Esophagus squamous epithelium (tissue), 5 donors: Measurements from ENCODE around the gene EHF. TPM values are rescaled to one million over a fixed set of nuclear protein-coding genes. Genes with fewer than 3 reads are reported as not detected.

Experiments used
- DNase-seq: peaks from one replicate; lab custom pipeline; 2025; lab: John Stamatoyannopoulos, UW
- H3K27ac ChIP-seq, 4 donors: fragments of 200-600 bp; sonication (generic); one replicate each; pipeline ENCODE4 v1.5.1; 2016 to 2019; ENCODE audit warnings: mild to moderate bottlenecking in 1 of 4
- H3K27me3 ChIP-seq, 4 donors: fragments of 200-600 bp; sonication (generic); 1 replicate in 3 of 4; 2 replicates in 1 of 4; pipeline versions ENCODE4 v1.5.1 to v1.6.0; 2017 to 2021; ENCODE audit warnings: antibody characterized with exemption in 1 of 4
- H3K36me3 ChIP-seq, 3 donors: fragments of 200-600 bp; sonication (generic); one replicate each; pipeline ENCODE4 v1.5.1; 2016 to 2019
- H3K4me1 ChIP-seq, 3 donors: fragments of 200-600 bp; sonication (generic); one replicate each; pipeline ENCODE4 v1.5.1; 2017 to 2019
- H3K4me3 ChIP-seq, 4 donors: fragments of 200-600 bp; sonication (generic); 1 replicate in 3 of 4; 2 replicates in 1 of 4; pipeline ENCODE4 v1.5.1; 2016 to 2019; ENCODE audit warnings: mild to moderate bottlenecking in 2 of 4, moderate library complexity in 1 of 4
- H3K9me3 ChIP-seq, 3 donors: fragments of 200-600 bp; sonication (generic); one replicate each; pipeline ENCODE4 v1.5.1; 2016 to 2019
- CTCF ChIP-seq, 6 experiments: fragments of 450-650 bp in 4 of 6; fragments of 200-600 bp in 2 of 6; sonication (generic) in 2 of 6; IDR thresholded peaks; one replicate each; pipeline ENCODE4 v1.5.1; 2016 to 2019; ENCODE audit warnings: antibody characterized with exemption in 6 of 6, mild to moderate bottlenecking in 4 of 6, moderate library complexity in 4 of 6
- POLR2A ChIP-seq, 4 donors: fragments of 450-650 bp; IDR thresholded peaks; one replicate each; pipeline ENCODE4 v1.6.1; 2017; ENCODE audit warnings: antibody characterized with exemption in 4 of 4, mild to moderate bottlenecking in 4 of 4, moderate library complexity in 3 of 4
- WGBS, 2 donors: methylation state at CpG; one replicate each; pipeline ENCODE4 v1.1.5; 2018; 5-methylcytosine and 5-hydroxymethylcytosine counted together
- intact Hi-C: fragments of 100-400 bp; cut with DNase I; formaldehyde crosslinking; loops from one replicate; pipeline ENCODE4 v1.15.0; 2022
- total RNA-seq, 4 donors: library from RNA; depleted of rRNA; stranded (reverse); fragments of >200 nt; gene quantifications; one replicate each; pipeline ENCODE4 v1.1.0, GENCODE V29; 2016
- donor health status: DM: yes; HTN: yes; CAD: no.

The EHF gene
- total RNA-seq, 4 donors from 2014 or later, result 265 to 388 (median 325) TPM

GRCh38 chr11:34619062-34619516, 1.8 kb upstream of the EHF start:
- Histone ChIP-seq H3K27ac (peak overlapping the region in 3 of 4 donors; percentile 88 to 93 (median 90)), H3K9me3 (no peaks in the 10 kb centered on the region), H3K27me3 (no peaks in the 10 kb centered on the region), H3K36me3 (no peaks in the 10 kb centered on the region), H3K4me3 (no peak overlapping the region), H3K4me1 (peaks cover 5 to 34% (median 7%) of the 10 kb centered on the region in 3 donors)
- WGBS, 2 donors, result 68 to 75% methylated on average over 2 of the region's 2 CpGs
- TF ChIP-seq POLR2A (IDR thresholded peaks at IDR 0.05) (no peak), CTCF (IDR thresholded peaks at IDR 0.05) (no peak)
- intact Hi-C loops, result no loop called here
- DNase-seq, result no peak

GRCh38 chr11:34620202-34620601, 691 bp upstream of the EHF start:
- no peak for DNase-seq
- Histone ChIP-seq H3K9me3 (no peaks in the 10 kb centered on the region), H3K4me3 (peak overlapping the region; percentile 40 to 64 (median 52)), H3K36me3 (no peaks in the 10 kb centered on the region), H3K27ac (peak overlapping the region; percentile 72 to 93 (median 89)), H3K4me1 (peaks cover 5 to 33% (median 7%) of the 10 kb centered on the region in 3 donors), H3K27me3 (no peaks in the 10 kb centered on the region)
- intact Hi-C loops, result no loop called here
- TF ChIP-seq POLR2A (IDR thresholded peaks at IDR 0.05) (no peak), CTCF (IDR thresholded peaks at IDR 0.05) (no peak)
- 53 to 64% methylated on average over 2 of the region's 2 CpGs for WGBS, 2 donors

GRCh38 chr11:34621876-34622275, 983 bp downstream of the EHF start:
- intact Hi-C loops, result no loop called here
- H3K27me3 ChIP-seq, result no peaks in the 10 kb centered on the region
- no peaks in the 10 kb centered on the region for H3K9me3 ChIP-seq
- no peak for DNase-seq
- peaks cover 0 to 6% (median 0%) of the 10 kb centered on the region in 3 donors for H3K36me3 ChIP-seq
- H3K27ac ChIP-seq, result peak overlapping the region; percentile 88 to 93 (median 89)
- TF ChIP-seq POLR2A (IDR thresholded peaks at IDR 0.05) (no peak), CTCF (IDR thresholded peaks at IDR 0.05) (no peak)
- peaks cover 5 to 48% (median 7%) of the 10 kb centered on the region in 3 donors for H3K4me1 ChIP-seq
- H3K4me3 ChIP-seq, result peak overlapping the region; percentile 40 to 64 (median 52)
- WGBS, 2 donors, result 27 to 56% methylated on average over 2 of the region's 2 CpGs

GRCh38 chr11:34623463-34623862, 2.6 kb downstream of the EHF start:
- TF ChIP-seq CTCF (IDR thresholded peaks at IDR 0.05) (no peak), POLR2A (IDR thresholded peaks at IDR 0.05) (no peak)
- Histone ChIP-seq H3K27ac (peak overlapping the region; percentile 59 to 93 (median 89)), H3K36me3 (peaks cover 0 to 6% (median 0%) of the 10 kb centered on the region in 3 donors), H3K9me3 (no peaks in the 10 kb centered on the region), H3K27me3 (no peaks in the 10 kb centered on the region), H3K4me1 (peaks cover 5 to 64% (median 7%) of the 10 kb centered on the region in 3 donors), H3K4me3 (peak overlapping the region; percentile 40 to 64 (median 52))
- intact Hi-C loops, result no loop called here
- WGBS, 2 donors, result 26 to 66% methylated on average over 9 of the region's 9 CpGs
- no peak for DNase-seq

- intact Hi-C loops, result no loop called here
- H3K36me3 ChIP-seq, result peaks cover 0 to 6% (median 0%) of the 10 kb centered on the region in 3 donors
- H3K27ac ChIP-seq, result peak overlapping the region; percentile 59 to 93 (median 89)
- TF ChIP-seq CTCF (IDR thresholded peaks at IDR 0.05) (no peak), POLR2A (IDR thresholded peaks at IDR 0.05) (peak in 1 of 4 donors; percentile 38)
- no peak for DNase-seq
- WGBS, 2 donors, result 47 to 64% methylated on average over 9 to 10 of the region's 10 CpGs
- H3K9me3 ChIP-seq, result no peaks in the 10 kb centered on the region
- peaks cover 2 to 67% (median 7%) of the 10 kb centered on the region in 3 donors for H3K4me1 ChIP-seq
- peak overlapping the region; percentile 40 to 64 (median 52) for H3K4me3 ChIP-seq
- no peaks in the 10 kb centered on the region for H3K27me3 ChIP-seq
These were observed 3.2 kb downstream of the EHF start for GRCh38 chr11:34624069-34624468.
